Kidney glomerular epithelial cell (primary cell): ENCODE results near the gene UBE2E2.
"Not testable (repeated sequence)": the region's sequence is repeated elsewhere in the genome, so short reads cannot be mapped to it uniquely, and the experiment has no call there.

Source experiments
- DNase-seq: peaks from one replicate; lab custom pipeline; 2025; lab: John Stamatoyannopoulos, UW

UBE2E2 gene

GRCh38 chr3:23329471-23330105, 126.5 kb downstream of the UBE2E2 start:
- DNase-seq = no peak

- no peak for DNase-seq
Observed at GRCh38 chr3:23330568-23330967, 127.4 kb downstream of the UBE2E2 start.

- no peak for DNase-seq
Observed at GRCh38 chr3:23331141-23331935, 128.2 kb downstream of the UBE2E2 start.

- DNase-seq = no peak
Observed at GRCh38 chr3:23333633-23334032, 130.5 kb downstream of the UBE2E2 start.

GRCh38 chr3:23336853-23337252, 133.7 kb downstream of the UBE2E2 start:
- DNase-seq = not testable (repeated sequence)

GRCh38 chr3:23341147-23341838, 138.2 kb downstream of the UBE2E2 start:
- DNase-seq = no peak

- DNase-seq = no peak
Observed at GRCh38 chr3:23342343-23342742, 139.2 kb downstream of the UBE2E2 start.

GRCh38 chr3:23343509-23343908, 140.4 kb downstream of the UBE2E2 start:
- DNase-seq = no peak

- no peak for DNase-seq
Observed at GRCh38 chr3:23344886-23345285, 141.8 kb downstream of the UBE2E2 start.

GRCh38 chr3:23349444-23349843, 146.3 kb downstream of the UBE2E2 start:
- DNase-seq = not testable (repeated sequence)

- no peak for DNase-seq
Observed at GRCh38 chr3:23356169-23356568, 153.0 kb downstream of the UBE2E2 start.

GRCh38 chr3:23356923-23357322, 153.8 kb downstream of the UBE2E2 start:
- DNase-seq = no peak

- DNase-seq = no peak
Observed at GRCh38 chr3:23359116-23359515, 156.0 kb downstream of the UBE2E2 start.

- DNase-seq = no peak
Observed at GRCh38 chr3:23365066-23365465, 161.9 kb downstream of the UBE2E2 start.

GRCh38 chr3:23368731-23369130, 165.6 kb downstream of the UBE2E2 start:
- no peak for DNase-seq

- DNase-seq = no peak
Observed at GRCh38 chr3:23372285-23372684, 169.2 kb downstream of the UBE2E2 start.

- DNase-seq = no peak
Observed at GRCh38 chr3:23376516-23377248, 173.6 kb downstream of the UBE2E2 start.

GRCh38 chr3:23377928-23378672, 175.0 kb downstream of the UBE2E2 start:
- no peak for DNase-seq

GRCh38 chr3:23383875-23384274, 180.7 kb downstream of the UBE2E2 start:
- DNase-seq = no peak

- DNase-seq = no peak
Observed at GRCh38 chr3:23385327-23385726, 182.2 kb downstream of the UBE2E2 start.

GRCh38 chr3:23387286-23387918, 184.3 kb downstream of the UBE2E2 start:
- no peak for DNase-seq
